A549 treated with CORT108297 at 1 μM for 4 hours (cell line): ENCODE data around the gene RICTOR. TPM values are rescaled to one million over a fixed set of nuclear protein-coding genes. Genes with fewer than 3 reads are reported as not detected.

Experiments
- total RNA-seq: library from RNA; stranded (reverse); fragments of 200-300 nt; extraction: Qiagen RNA extraction; gene quantifications from 5 replicates; pipeline ENCODE4 v1.2.3, GENCODE V29; 2022

RICTOR gene
- total RNA-seq, result 8.0 to 12.3 TPM (median 10.2 TPM) in 5 replicates

GRCh38 chr5:39074017-39074814 is at the start of gene RICTOR:
Gene RICTOR, minus strand, starts transcription at chr5:39074399. Its CDS starts 22 bp downstream, at chr5:39074377.

Other genes with a start within 250 kb of the RICTOR start
- gene OSMR, start 228.4 kb downstream of the RICTOR start, total RNA-seq, result 55.6 to 77.5 TPM (median 72.5 TPM) in 5 replicates
- 10.0 to 19.8 TPM (median 13.9 TPM) in 5 replicates for gene FYB1, start 145.2 kb upstream of the RICTOR start, total RNA-seq